Type B pancreatic cell (in vitro differentiated cells): Measurements from ENCODE around the gene TM7SF3. TPM values are rescaled to one million over a fixed set of nuclear protein-coding genes. Genes with fewer than 3 reads are reported as not detected.

Experiments
- DNase-seq: peaks from one replicate; pipeline ENCODE4 v3.0.0; 2021; ENCODE audit warnings: mixed read lengths; ENCODE audit not compliant: unreplicated experiment; ENCODE audit errors: extremely low spot score
- H3K27ac Mint-ChIP-seq: 2 replicates; pipeline ENCODE4 v1.8.0; 2021; ENCODE audit warnings: mild to moderate bottlenecking, mixed read lengths
- H3K27me3 Mint-ChIP-seq: 2 replicates; pipeline ENCODE4 v1.8.0; 2021; ENCODE audit warnings: mixed read lengths
- H3K36me3 Mint-ChIP-seq: 2 replicates; pipeline ENCODE4 v1.8.0; 2021; ENCODE audit warnings: mixed read lengths
- H3K4me1 Mint-ChIP-seq: one replicate; pipeline ENCODE4 v1.8.0; 2021; ENCODE audit warnings: mixed read lengths; ENCODE audit not compliant: unreplicated experiment
- H3K4me3 Mint-ChIP-seq: 2 replicates; pipeline ENCODE4 v1.8.0; 2021; ENCODE audit warnings: mild to moderate bottlenecking, mixed read lengths
- H3K9me3 Mint-ChIP-seq: 2 replicates; pipeline ENCODE4 v1.8.0; 2021; ENCODE audit warnings: mixed read lengths
- CTCF ChIP-seq: fragments of 200-600 bp; sonication (generic); conservative IDR thresholded peaks from 2 replicates; pipeline ENCODE4 v1.5.0; 2021; ENCODE audit warnings: antibody characterized with exemption, mild to moderate bottlenecking
- total RNA-seq: library from RNA; stranded (reverse); gene quantifications from 2 replicates; pipeline ENCODE4 v1.2.1, GENCODE V29; 2021; ENCODE audit warnings: low replicate concordance

Gene TM7SF3
- total RNA-seq, 1 donor from 2014 or later: 49.6 TPM

GRCh38 chr12:26997003-26997402, 17.2 kb downstream of the TM7SF3 start:
- no peak overlapping the region for H3K4me3 Mint-ChIP-seq
- no peak overlapping the region for H3K27ac Mint-ChIP-seq

GRCh38 chr12:26995706-26996105, 18.5 kb downstream of the TM7SF3 start:
- no peaks in the 10 kb centered on the region for H3K27me3 Mint-ChIP-seq
- H3K27ac Mint-ChIP-seq: no peak overlapping the region
- H3K4me1 Mint-ChIP-seq: no peaks in the 10 kb centered on the region

More at GRCh38 chr12:26997003-26997402, 17.2 kb downstream of the TM7SF3 start:
- DNase-seq: no peak
- Mint-ChIP-seq H3K36me3 (peaks cover 50% of the 10 kb centered on the region), H3K27me3 (no peaks in the 10 kb centered on the region), H3K4me1 (no peaks in the 10 kb centered on the region), H3K9me3 (no peaks in the 10 kb centered on the region)
- TF ChIP-seq CTCF: no peak

GRCh38 chr12:26994109-26994508, 20.1 kb downstream of the TM7SF3 start:
- H3K9me3 Mint-ChIP-seq: no peaks in the 10 kb centered on the region
- no peak overlapping the region for H3K4me3 Mint-ChIP-seq
- H3K36me3 Mint-ChIP-seq: peaks cover 50% of the 10 kb centered on the region
- no peak overlapping the region for H3K27ac Mint-ChIP-seq
- TF ChIP-seq CTCF: no peak
- no peaks in the 10 kb centered on the region for H3K4me1 Mint-ChIP-seq
- no peak for DNase-seq
- no peaks in the 10 kb centered on the region for H3K27me3 Mint-ChIP-seq

More at GRCh38 chr12:26995706-26996105, 18.5 kb downstream of the TM7SF3 start:
- TF ChIP-seq CTCF: no peak
- Mint-ChIP-seq H3K36me3 (peaks cover 47% of the 10 kb centered on the region), H3K4me3 (no peak overlapping the region), H3K9me3 (no peaks in the 10 kb centered on the region)
- DNase-seq: no peak

GRCh38 chr12:26991826-26992225, 22.4 kb downstream of the TM7SF3 start:
- H3K4me1 Mint-ChIP-seq: no peaks in the 10 kb centered on the region
- no peaks in the 10 kb centered on the region for H3K9me3 Mint-ChIP-seq
- DNase-seq: no peak
- no peak overlapping the region for H3K27ac Mint-ChIP-seq
- no peak overlapping the region for H3K4me3 Mint-ChIP-seq
- TF ChIP-seq CTCF: no peak
- peaks cover 49% of the 10 kb centered on the region for H3K36me3 Mint-ChIP-seq
- H3K27me3 Mint-ChIP-seq: no peaks in the 10 kb centered on the region

- Mint-ChIP-seq H3K9me3 (no peaks in the 10 kb centered on the region), H3K4me1 (no peaks in the 10 kb centered on the region), H3K4me3 (no peak overlapping the region), H3K27me3 (no peaks in the 10 kb centered on the region), H3K27ac (no peak overlapping the region), H3K36me3 (peaks cover 51% of the 10 kb centered on the region)
- no peak for DNase-seq
- TF ChIP-seq CTCF: no peak
These were observed 24.3 kb downstream of the TM7SF3 start for GRCh38 chr12:26989873-26990272.

- Mint-ChIP-seq H3K36me3 (peaks cover 58% of the 10 kb centered on the region), H3K27me3 (no peaks in the 10 kb centered on the region), H3K27ac (no peak overlapping the region), H3K4me3 (no peak overlapping the region), H3K4me1 (no peaks in the 10 kb centered on the region), H3K9me3 (no peaks in the 10 kb centered on the region)
- DNase-seq: no peak
- TF ChIP-seq CTCF: no peak
These were observed 25.5 kb downstream of the TM7SF3 start for GRCh38 chr12:26988703-26989102.
